BLaER1 treated with 17β-estradiol and CSF1 and Interleukin-3, amounts not matched to agents 10 nM and 100 nM (cell line): Measurements from ENCODE around the gene DOCK9.

Source experiments
- H3K27ac ChIP-seq, 11 experiments: shearing (Covaris generic); formaldehyde crosslinking; 2 replicates each; pipeline ENCODE4 v1.8.1; 2022
- H3K27me3 ChIP-seq, 11 experiments: shearing (Covaris generic); formaldehyde crosslinking; 2 replicates each; pipeline ENCODE4 v1.8.1; 2022
- H3K36me3 ChIP-seq, 11 experiments: shearing (Covaris generic); formaldehyde crosslinking; 2 replicates each; pipeline ENCODE4 v1.8.1; 2022
- H3K4me1 ChIP-seq, 10 experiments: shearing (Covaris generic); formaldehyde crosslinking; 2 replicates each; pipeline ENCODE4 v1.8.1; 2022
- H3K4me2 ChIP-seq, 11 experiments: shearing (Covaris generic); formaldehyde crosslinking; 2 replicates each; pipeline ENCODE4 v1.8.1; 2022
- H3K4me3 ChIP-seq, 10 experiments: shearing (Covaris generic); formaldehyde crosslinking; 2 replicates each; pipeline ENCODE4 v1.8.1; 2022
- H3K9ac ChIP-seq, 11 experiments: shearing (Covaris generic); formaldehyde crosslinking; 2 replicates each; pipeline ENCODE4 v1.8.1; 2022
- H3K9me3 ChIP-seq, 11 experiments: shearing (Covaris generic); formaldehyde crosslinking; replicated peaks in 1 of 11; 2 replicates each; pipeline ENCODE4 v1.8.1; 2022
- H4K20me1 ChIP-seq, 11 experiments: shearing (Covaris generic); formaldehyde crosslinking; 2 replicates each; pipeline ENCODE4 v1.8.1; 2022
- Cebpa-rat ChIP-seq, 11 experiments: shearing (Covaris generic); IDR thresholded peaks; 2 replicates each; pipeline ENCODE4 v1.8.1; 2022

DOCK9 gene

GRCh38 chr13:98796798-98797197, 181.1 kb downstream of the DOCK9 start:
- Histone ChIP-seq H3K27ac (no peak overlapping the region), H3K36me3 (peaks cover 0 to 41% (median 10%) of the 10 kb centered on the region in 11 experiments; a peak in 13 of 22 replicates), H3K4me2 (peak overlapping the region in 1 of 11 experiments; percentile 16; a peak in 1 of 22 replicates), H3K27me3 (no peaks in the 10 kb centered on the region), H4K20me1 (no peaks in the 10 kb centered on the region), H3K4me1 (0 out of 20 replicates have a peak, but pooled peaks cover 0 to 8% (median 0%) of the 10 kb centered on the region in 10 experiments), H3K9me3 (peaks cover 0 to 13% (median 0%) of the 10 kb centered on the region in 11 experiments; a peak in 5 of 22 replicates), H3K9ac (no peak overlapping the region), H3K4me3 (no peak overlapping the region)
- no peak for TF ChIP-seq Cebpa-rat (IDR thresholded peaks at IDR 0.05)

GRCh38 chr13:98796191-98796590, 181.7 kb downstream of the DOCK9 start:
- Histone ChIP-seq H3K9ac (no peak overlapping the region), H3K9me3 (peaks cover 0 to 13% (median 0%) of the 10 kb centered on the region in 11 experiments; a peak in 5 of 22 replicates), H3K4me2 (no peak overlapping the region), H3K4me3 (no peak overlapping the region), H3K27me3 (no peaks in the 10 kb centered on the region), H3K4me1 (0 out of 20 replicates have a peak, but pooled peaks cover 0 to 8% (median 0%) of the 10 kb centered on the region in 10 experiments), H4K20me1 (no peaks in the 10 kb centered on the region), H3K27ac (no peak overlapping the region), H3K36me3 (peaks cover 0 to 41% (median 10%) of the 10 kb centered on the region in 11 experiments; a peak in 13 of 22 replicates)
- no peak for TF ChIP-seq Cebpa-rat (IDR thresholded peaks at IDR 0.05)

GRCh38 chr13:98795220-98795619, 182.6 kb downstream of the DOCK9 start:
- Histone ChIP-seq H4K20me1 (no peaks in the 10 kb centered on the region), H3K9ac (no peak overlapping the region), H3K4me1 (0 out of 20 replicates have a peak, but pooled peaks cover 0 to 8% (median 0%) of the 10 kb centered on the region in 10 experiments), H3K9me3 (peaks cover 0 to 13% (median 0%) of the 10 kb centered on the region in 11 experiments; a peak in 5 of 22 replicates), H3K36me3 (peaks cover 0 to 41% (median 10%) of the 10 kb centered on the region in 11 experiments; a peak in 13 of 22 replicates), H3K4me3 (no peak overlapping the region), H3K4me2 (no peak overlapping the region), H3K27ac (no peak overlapping the region), H3K27me3 (no peaks in the 10 kb centered on the region)
- TF ChIP-seq Cebpa-rat (IDR thresholded peaks at IDR 0.05), result no peak

GRCh38 chr13:98794498-98794897, 183.4 kb downstream of the DOCK9 start:
- Histone ChIP-seq H3K9ac (no peak overlapping the region), H4K20me1 (no peaks in the 10 kb centered on the region), H3K4me1 (0 out of 20 replicates have a peak, but pooled peaks cover 0 to 8% (median 0%) of the 10 kb centered on the region in 10 experiments), H3K9me3 (peaks cover 0 to 13% (median 0%) of the 10 kb centered on the region in 11 experiments; a peak in 5 of 22 replicates), H3K36me3 (peaks cover 0 to 41% (median 10%) of the 10 kb centered on the region in 11 experiments; a peak in 13 of 22 replicates), H3K27ac (no peak overlapping the region), H3K4me2 (no peak overlapping the region), H3K4me3 (no peak overlapping the region), H3K27me3 (no peaks in the 10 kb centered on the region)
- no peak for TF ChIP-seq Cebpa-rat (IDR thresholded peaks at IDR 0.05)

GRCh38 chr13:98792785-98793495, 184.9 kb downstream of the DOCK9 start:
- peaks cover 0 to 13% (median 0%) of the 10 kb centered on the region in 11 experiments; a peak in 5 of 22 replicates for H3K9me3 ChIP-seq
- no peaks in the 10 kb centered on the region for H3K27me3 ChIP-seq
- H3K36me3 ChIP-seq, result peaks cover 0 to 32% (median 10%) of the 10 kb centered on the region in 11 experiments; a peak in 13 of 22 replicates
- H3K4me2 ChIP-seq, result no peak overlapping the region
- no peak overlapping the region for H3K9ac ChIP-seq
- no peak overlapping the region for H3K27ac ChIP-seq
- no peak overlapping the region for H3K4me3 ChIP-seq
- H3K4me1 ChIP-seq, result peaks cover 0 to 8% (median 0%) of the 10 kb centered on the region in 10 experiments; a peak in 1 of 20 replicates
- H4K20me1 ChIP-seq, result no peaks in the 10 kb centered on the region
- no peak for TF ChIP-seq Cebpa-rat (IDR thresholded peaks at IDR 0.05)

- no peak for TF ChIP-seq Cebpa-rat (IDR thresholded peaks at IDR 0.05)
- Histone ChIP-seq H3K4me2 (no peak overlapping the region), H4K20me1 (no peaks in the 10 kb centered on the region), H3K9me3 (peaks cover 0 to 11% (median 0%) of the 10 kb centered on the region in 11 experiments; a peak in 5 of 22 replicates), H3K27me3 (no peaks in the 10 kb centered on the region), H3K4me1 (peaks cover 0 to 4% (median 0%) of the 10 kb centered on the region in 10 experiments; a peak in 1 of 20 replicates), H3K27ac (no peak overlapping the region), H3K9ac (no peak overlapping the region), H3K36me3 (peaks cover 0 to 30% (median 10%) of the 10 kb centered on the region in 11 experiments; a peak in 13 of 22 replicates), H3K4me3 (no peak overlapping the region)
Measured at GRCh38 chr13:98792321-98792720, 185.5 kb downstream of the DOCK9 start.

GRCh38 chr13:98791611-98792010, 186.3 kb downstream of the DOCK9 start:
- no peak for TF ChIP-seq Cebpa-rat (IDR thresholded peaks at IDR 0.05)
- H3K9ac ChIP-seq, result no peak overlapping the region
- H3K27me3 ChIP-seq, result no peaks in the 10 kb centered on the region
- no peaks in the 10 kb centered on the region for H4K20me1 ChIP-seq
- no peak overlapping the region for H3K27ac ChIP-seq
- no peaks in the 10 kb centered on the region; a peak in 1 of 20 replicates for H3K4me1 ChIP-seq
- no peak overlapping the region for H3K4me2 ChIP-seq
- no peak overlapping the region for H3K4me3 ChIP-seq
- H3K9me3 ChIP-seq, result peaks cover 0 to 4% (median 0%) of the 10 kb centered on the region in 11 experiments; a peak in 3 of 22 replicates
- peaks cover 0 to 24% (median 6%) of the 10 kb centered on the region in 11 experiments; a peak in 11 of 22 replicates for H3K36me3 ChIP-seq

GRCh38 chr13:98787996-98788395, 189.9 kb downstream of the DOCK9 start:
- no peak overlapping the region for H3K27ac ChIP-seq
- H3K9me3 ChIP-seq, result peaks cover 0 to 8% (median 0%) of the 10 kb centered on the region in 11 experiments; a peak in 1 of 22 replicates
- H4K20me1 ChIP-seq, result no peaks in the 10 kb centered on the region
- no peak overlapping the region; a peak in 1 of 22 replicates for H3K4me2 ChIP-seq
- H3K4me1 ChIP-seq, result peaks cover 0 to 10% (median 0%) of the 10 kb centered on the region in 10 experiments; a peak in 5 of 20 replicates
- H3K27me3 ChIP-seq, result no peaks in the 10 kb centered on the region
- no peak overlapping the region for H3K9ac ChIP-seq
- no peak for TF ChIP-seq Cebpa-rat (IDR thresholded peaks at IDR 0.05)
- peaks cover 0 to 3% (median 0%) of the 10 kb centered on the region in 11 experiments; a peak in 1 of 22 replicates for H3K36me3 ChIP-seq
- no peak overlapping the region for H3K4me3 ChIP-seq

GRCh38 chr13:98787173-98787572, 190.7 kb downstream of the DOCK9 start:
- H3K4me3 ChIP-seq, result no peak overlapping the region
- H3K4me2 ChIP-seq, result no peak overlapping the region
- no peaks in the 10 kb centered on the region; a peak in 1 of 22 replicates for H3K36me3 ChIP-seq
- no peak overlapping the region for H3K9ac ChIP-seq
- H3K9me3 ChIP-seq, result peaks cover 0 to 8% (median 0%) of the 10 kb centered on the region in 11 experiments; a peak in 1 of 22 replicates
- H4K20me1 ChIP-seq, result no peaks in the 10 kb centered on the region
- no peaks in the 10 kb centered on the region for H3K27me3 ChIP-seq
- H3K4me1 ChIP-seq, result peaks cover 0 to 17% (median 7%) of the 10 kb centered on the region in 10 experiments; a peak in 10 of 20 replicates
- H3K27ac ChIP-seq, result no peak overlapping the region
- no peak for TF ChIP-seq Cebpa-rat (IDR thresholded peaks at IDR 0.05)
